ENCODE data around the gene SSBP3. TPM values are rescaled to one million over a fixed set of nuclear protein-coding genes. Genes with fewer than 3 reads are reported as not detected.

Gene SSBP3
- total RNA-seq, 1 experiment from 2014 or later: 37.5 TPM

DNA sequence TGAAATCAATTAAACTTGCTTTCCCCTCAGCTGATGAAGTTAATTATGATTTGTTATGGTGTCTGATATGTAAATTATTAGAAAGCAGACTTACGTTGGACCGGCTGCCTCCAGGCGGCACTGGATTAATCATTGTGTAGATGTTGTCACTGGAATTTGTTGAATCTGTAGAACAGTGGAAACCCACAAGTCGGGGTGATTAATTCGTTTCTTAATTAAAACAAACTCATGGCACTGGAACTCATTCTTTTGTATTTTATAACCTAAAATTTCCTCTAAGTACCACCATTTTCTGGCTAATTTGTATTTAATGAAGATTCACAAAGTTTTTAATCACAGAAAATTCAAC is 167.2 kb downstream of the SSBP3 start:
- H4K20me1 ChIP-seq (ENCODE audit: insufficient read depth): no peaks in the 10 kb centered on the region
- H3K9ac ChIP-seq (ENCODE audit: low read length): no peak overlapping the region
- no peaks in the 10 kb centered on the region for H3K79me2 ChIP-seq (ENCODE audit: insufficient read depth, low read length)
- H2AFZ ChIP-seq (ENCODE audit: low read depth, low read length, poor library complexity, severe bottlenecking): no peak overlapping the region
- H3K27me3 ChIP-seq (ENCODE audit: insufficient read depth, low read length): no peaks in the 10 kb centered on the region
- BruUV-seq (replicated peaks): no TSS peak
- no peaks in the 10 kb centered on the region for H3K9me3 ChIP-seq (ENCODE audit: control insufficient read depth in 1 of 2, insufficient read depth in 1 of 2, low read depth in 1 of 2, low read length in 2 of 2)
- H3K4me3 ChIP-seq (replicated peaks in 1 of 2; ENCODE audit: low read depth in 1 of 2, low read length in 2 of 2): no peak overlapping the region
- no peak overlapping the region for H3K27ac ChIP-seq (ENCODE audit: low read depth, low read length)
- ChIA-PET CTCF (no interaction called here), RAD21 (ENCODE audit: low non-redundant PET in 1 of 2, low total read pairs in 2 of 2, uncharacterized antibody in 2 of 2, unreplicated experiment in 2 of 2) (no interaction called here), POLR2A (interaction anchor here (0.7 kb wide), 1 partner anchor 332 kb away, joined by 3 read pairs; no protein-coding TSS in a partner anchor)
- H3K4me2 ChIP-seq (ENCODE audit: low read length): no peak overlapping the region
- DNase-seq (ENCODE audit: low read depth, low spot score) (no peak), ATAC-seq (no peak)
- intact Hi-C loops (cut with micrococcal nuclease): no loop called here
- H3K4me1 ChIP-seq (ENCODE audit: control insufficient read depth in 1 of 2, insufficient read depth in 2 of 2, low read length in 2 of 2): no peaks in the 10 kb centered on the region
- H3K36me3 ChIP-seq (ENCODE audit: control insufficient read depth in 1 of 2, insufficient read depth in 2 of 2, low read length in 2 of 2): no peaks in the 10 kb centered on the region; a peak in 1 of 4 replicates
- H3K9me2 ChIP-seq (ENCODE audit: insufficient read depth): no peaks in the 10 kb centered on the region
- TF ChIP-seq ZFX (IDR thresholded peaks at IDR 0.05) (no peak), FOSL1 (IDR thresholded peaks at IDR 0.05; ENCODE audit: low read depth) (no peak), SIN3A (IDR thresholded peaks at IDR 0.05; ENCODE audit: low read depth) (no peak), TCF7L2 (IDR thresholded peaks at IDR 0.05; ENCODE audit: borderline replicate concordance, extremely low read depth, insufficient read depth, insufficient read length) (no peak), CEBPB (IDR thresholded peaks at IDR 0.05; ENCODE audit: low read depth) (no peak), ELF1 (IDR thresholded peaks at IDR 0.05; ENCODE audit: borderline replicate concordance, low read depth) (no peak), JUND (IDR thresholded peaks at IDR 0.05) (no peak), YY1 (IDR thresholded peaks at IDR 0.05; ENCODE audit: extremely low read depth, insufficient replicate concordance, low read depth, low read length) (no peak), EGR1 (IDR thresholded peaks at IDR 0.05; ENCODE audit: low read depth) (no peak), RAD21 (IDR thresholded peaks at IDR 0.05; ENCODE audit: low read depth) (no peak)
- TF ChIP-seq, protein P1, sequence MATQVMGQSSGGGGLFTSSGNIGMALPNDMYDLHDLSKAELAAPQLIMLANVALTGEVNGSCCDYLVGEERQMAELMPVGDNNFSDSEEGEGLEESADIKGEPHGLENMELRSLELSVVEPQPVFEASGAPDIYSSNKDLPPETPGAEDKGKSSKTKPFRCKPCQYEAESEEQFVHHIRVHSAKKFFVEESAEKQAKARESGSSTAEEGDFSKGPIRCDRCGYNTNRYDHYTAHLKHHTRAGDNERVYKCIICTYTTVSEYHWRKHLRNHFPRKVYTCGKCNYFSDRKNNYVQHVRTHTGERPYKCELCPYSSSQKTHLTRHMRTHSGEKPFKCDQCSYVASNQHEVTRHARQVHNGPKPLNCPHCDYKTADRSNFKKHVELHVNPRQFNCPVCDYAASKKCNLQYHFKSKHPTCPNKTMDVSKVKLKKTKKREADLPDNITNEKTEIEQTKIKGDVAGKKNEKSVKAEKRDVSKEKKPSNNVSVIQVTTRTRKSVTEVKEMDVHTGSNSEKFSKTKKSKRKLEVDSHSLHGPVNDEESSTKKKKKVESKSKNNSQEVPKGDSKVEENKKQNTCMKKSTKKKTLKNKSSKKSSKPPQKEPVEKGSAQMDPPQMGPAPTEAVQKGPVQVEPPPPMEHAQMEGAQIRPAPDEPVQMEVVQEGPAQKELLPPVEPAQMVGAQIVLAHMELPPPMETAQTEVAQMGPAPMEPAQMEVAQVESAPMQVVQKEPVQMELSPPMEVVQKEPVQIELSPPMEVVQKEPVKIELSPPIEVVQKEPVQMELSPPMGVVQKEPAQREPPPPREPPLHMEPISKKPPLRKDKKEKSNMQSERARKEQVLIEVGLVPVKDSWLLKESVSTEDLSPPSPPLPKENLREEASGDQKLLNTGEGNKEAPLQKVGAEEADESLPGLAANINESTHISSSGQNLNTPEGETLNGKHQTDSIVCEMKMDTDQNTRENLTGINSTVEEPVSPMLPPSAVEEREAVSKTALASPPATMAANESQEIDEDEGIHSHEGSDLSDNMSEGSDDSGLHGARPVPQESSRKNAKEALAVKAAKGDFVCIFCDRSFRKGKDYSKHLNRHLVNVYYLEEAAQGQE (IDR thresholded peaks at IDR 0.05; ENCODE audit: low read depth): no peak
- TF ChIP-seq, protein P2, sequence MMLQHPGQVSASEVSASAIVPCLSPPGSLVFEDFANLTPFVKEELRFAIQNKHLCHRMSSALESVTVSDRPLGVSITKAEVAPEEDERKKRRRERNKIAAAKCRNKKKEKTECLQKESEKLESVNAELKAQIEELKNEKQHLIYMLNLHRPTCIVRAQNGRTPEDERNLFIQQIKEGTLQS (IDR thresholded peaks at IDR 0.05): no peak
- TF ChIP-seq, protein P3, sequence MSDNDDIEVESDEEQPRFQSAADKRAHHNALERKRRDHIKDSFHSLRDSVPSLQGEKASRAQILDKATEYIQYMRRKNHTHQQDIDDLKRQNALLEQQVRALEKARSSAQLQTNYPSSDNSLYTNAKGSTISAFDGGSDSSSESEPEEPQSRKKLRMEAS (IDR thresholded peaks at IDR 0.05): no peak
- TF ChIP-seq, protein P4, sequence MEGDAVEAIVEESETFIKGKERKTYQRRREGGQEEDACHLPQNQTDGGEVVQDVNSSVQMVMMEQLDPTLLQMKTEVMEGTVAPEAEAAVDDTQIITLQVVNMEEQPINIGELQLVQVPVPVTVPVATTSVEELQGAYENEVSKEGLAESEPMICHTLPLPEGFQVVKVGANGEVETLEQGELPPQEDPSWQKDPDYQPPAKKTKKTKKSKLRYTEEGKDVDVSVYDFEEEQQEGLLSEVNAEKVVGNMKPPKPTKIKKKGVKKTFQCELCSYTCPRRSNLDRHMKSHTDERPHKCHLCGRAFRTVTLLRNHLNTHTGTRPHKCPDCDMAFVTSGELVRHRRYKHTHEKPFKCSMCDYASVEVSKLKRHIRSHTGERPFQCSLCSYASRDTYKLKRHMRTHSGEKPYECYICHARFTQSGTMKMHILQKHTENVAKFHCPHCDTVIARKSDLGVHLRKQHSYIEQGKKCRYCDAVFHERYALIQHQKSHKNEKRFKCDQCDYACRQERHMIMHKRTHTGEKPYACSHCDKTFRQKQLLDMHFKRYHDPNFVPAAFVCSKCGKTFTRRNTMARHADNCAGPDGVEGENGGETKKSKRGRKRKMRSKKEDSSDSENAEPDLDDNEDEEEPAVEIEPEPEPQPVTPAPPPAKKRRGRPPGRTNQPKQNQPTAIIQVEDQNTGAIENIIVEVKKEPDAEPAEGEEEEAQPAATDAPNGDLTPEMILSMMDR (IDR thresholded peaks at IDR 0.05 in 2 of 3, conservative IDR thresholded peaks at IDR 0.05 in 1 of 3; ENCODE audit: borderline replicate concordance in 1 of 3, insufficient read depth in 1 of 3, low read depth in 2 of 3, low read length in 2 of 3): no peak
